ENCODE measurements around the gene AFF1.
"Not testable (repeated sequence)": the region's sequence is repeated elsewhere in the genome, so short reads cannot be mapped to it uniquely, and the experiment has no call there.

AFF1 gene

DNA sequence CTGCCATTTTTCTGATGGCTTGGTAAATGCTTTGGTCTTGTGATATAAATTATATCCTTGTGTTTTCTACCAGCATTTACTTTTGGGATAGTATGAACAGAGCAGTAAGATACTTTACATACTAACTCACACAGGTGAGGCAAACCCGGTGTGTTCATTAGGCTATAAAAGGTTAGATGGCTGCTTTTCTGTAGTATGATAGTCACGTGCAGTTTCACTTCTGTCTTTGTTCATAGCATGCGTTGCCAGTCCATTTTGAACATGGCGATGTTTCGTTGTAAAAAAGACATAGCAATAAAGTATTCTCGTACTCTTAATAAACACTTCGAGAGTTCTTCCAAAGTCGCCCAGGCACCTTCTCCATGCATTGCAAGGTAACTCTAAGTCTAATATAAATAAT lies 197.2 kb downstream of the AFF1 start:
- no peak overlapping the region for H3K4me3 ChIP-seq (ENCODE audit: low read depth, low read length)
- TF ChIP-seq, protein P1, sequence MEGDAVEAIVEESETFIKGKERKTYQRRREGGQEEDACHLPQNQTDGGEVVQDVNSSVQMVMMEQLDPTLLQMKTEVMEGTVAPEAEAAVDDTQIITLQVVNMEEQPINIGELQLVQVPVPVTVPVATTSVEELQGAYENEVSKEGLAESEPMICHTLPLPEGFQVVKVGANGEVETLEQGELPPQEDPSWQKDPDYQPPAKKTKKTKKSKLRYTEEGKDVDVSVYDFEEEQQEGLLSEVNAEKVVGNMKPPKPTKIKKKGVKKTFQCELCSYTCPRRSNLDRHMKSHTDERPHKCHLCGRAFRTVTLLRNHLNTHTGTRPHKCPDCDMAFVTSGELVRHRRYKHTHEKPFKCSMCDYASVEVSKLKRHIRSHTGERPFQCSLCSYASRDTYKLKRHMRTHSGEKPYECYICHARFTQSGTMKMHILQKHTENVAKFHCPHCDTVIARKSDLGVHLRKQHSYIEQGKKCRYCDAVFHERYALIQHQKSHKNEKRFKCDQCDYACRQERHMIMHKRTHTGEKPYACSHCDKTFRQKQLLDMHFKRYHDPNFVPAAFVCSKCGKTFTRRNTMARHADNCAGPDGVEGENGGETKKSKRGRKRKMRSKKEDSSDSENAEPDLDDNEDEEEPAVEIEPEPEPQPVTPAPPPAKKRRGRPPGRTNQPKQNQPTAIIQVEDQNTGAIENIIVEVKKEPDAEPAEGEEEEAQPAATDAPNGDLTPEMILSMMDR (IDR thresholded peaks at IDR 0.05; ENCODE audit: borderline replicate concordance, insufficient read depth, low read depth, low read length), result no peak

DNA sequence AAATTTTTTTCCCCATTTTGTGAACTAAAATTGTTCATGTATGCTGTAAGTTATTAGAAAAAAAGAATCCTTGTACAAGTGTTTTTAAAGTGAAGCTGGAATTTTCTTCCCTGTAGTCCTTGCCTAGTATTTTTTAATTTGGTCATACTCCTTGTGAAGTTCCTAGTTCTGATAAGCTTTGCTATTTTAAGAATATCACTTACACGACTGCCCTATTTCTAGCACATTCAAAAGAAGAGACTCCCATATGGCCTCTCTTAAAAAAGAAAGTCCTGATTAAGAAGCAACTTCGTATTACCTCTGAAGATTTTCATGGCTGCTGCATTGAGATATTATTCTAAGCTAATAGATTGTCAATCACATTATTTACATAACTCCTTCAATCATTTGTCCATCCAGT lies 198.4 kb downstream of the AFF1 start:
- TF ChIP-seq, protein P1 (IDR thresholded peaks at IDR 0.05; ENCODE audit: borderline replicate concordance, insufficient read depth, low read depth, low read length), result no peak

DNA sequence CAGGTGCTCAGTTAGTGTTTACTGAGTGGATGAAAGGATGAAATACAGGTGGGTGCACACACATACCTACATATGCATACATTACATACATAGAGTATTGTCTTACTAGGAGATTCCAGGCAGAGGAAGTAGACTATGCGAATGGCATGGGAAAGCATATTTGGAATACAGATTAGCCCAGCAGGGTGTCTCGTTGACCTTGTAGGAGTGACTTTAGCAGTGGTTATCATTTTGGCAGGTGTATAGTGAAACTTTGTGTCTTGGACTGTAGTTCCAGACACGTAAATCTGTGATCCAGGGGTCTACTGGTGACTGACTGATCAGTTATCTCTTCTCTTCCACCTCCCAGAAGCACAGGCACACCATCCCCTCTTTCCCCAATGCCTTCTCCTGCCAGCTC lies 199.3 kb downstream of the AFF1 start:
- TF ChIP-seq, protein P1 (IDR thresholded peaks at IDR 0.05; ENCODE audit: borderline replicate concordance, insufficient read depth, low read depth, low read length), result no peak
- H3K4me3 ChIP-seq (ENCODE audit: low read depth, low read length), result no peak overlapping the region

More for the DNA sequence above, 198.4 kb downstream of the AFF1 start:
- H3K4me3 ChIP-seq (ENCODE audit: low read depth, low read length), result no peak overlapping the region

DNA sequence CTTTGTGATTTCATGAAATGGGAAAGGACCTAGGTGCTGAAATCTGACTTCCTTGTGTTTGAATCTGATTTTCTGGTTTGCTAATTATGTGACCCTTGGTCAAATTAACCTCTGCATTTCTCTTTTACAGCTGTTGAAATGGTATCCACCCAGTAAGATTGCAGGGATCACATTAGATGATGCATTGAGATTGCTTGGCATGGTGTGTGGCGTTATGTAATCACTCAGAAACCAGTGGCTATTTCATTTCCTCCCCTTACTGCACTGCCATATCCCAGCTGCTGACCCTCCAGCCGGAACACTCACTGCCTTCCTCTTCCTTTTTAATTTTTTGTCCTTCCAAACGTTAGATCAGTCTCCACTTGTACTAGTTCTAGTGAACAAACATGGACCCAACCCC lies 206.6 kb downstream of the AFF1 start:
- TF ChIP-seq, protein P1 (IDR thresholded peaks at IDR 0.05; ENCODE audit: borderline replicate concordance, insufficient read depth, low read depth, low read length), result no peak

DNA sequence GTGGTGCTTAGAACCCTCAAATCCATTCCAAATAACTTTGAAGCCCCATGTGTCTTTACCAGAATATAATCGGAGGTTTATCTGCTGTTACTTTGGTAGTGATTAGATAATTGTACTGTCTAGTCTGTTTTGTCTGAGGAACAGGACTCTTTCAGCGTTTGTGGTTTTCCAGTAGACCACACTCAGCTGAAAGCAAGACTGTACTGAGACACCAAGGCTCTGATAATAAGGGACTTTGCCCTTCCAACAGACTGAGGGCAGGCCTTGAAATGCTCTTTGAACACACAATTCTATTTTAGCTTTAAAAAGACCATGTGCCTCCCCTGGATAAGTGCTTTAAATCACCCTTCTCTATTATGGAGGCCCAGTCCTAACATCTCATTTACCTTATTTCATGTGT lies 209.5 kb downstream of the AFF1 start:
- TF ChIP-seq, protein P1 (IDR thresholded peaks at IDR 0.05; ENCODE audit: borderline replicate concordance, insufficient read depth, low read depth, low read length), result no peak

More for the DNA sequence above, 206.6 kb downstream of the AFF1 start:
- no peak overlapping the region for H3K4me3 ChIP-seq (ENCODE audit: low read depth, low read length)

DNA sequence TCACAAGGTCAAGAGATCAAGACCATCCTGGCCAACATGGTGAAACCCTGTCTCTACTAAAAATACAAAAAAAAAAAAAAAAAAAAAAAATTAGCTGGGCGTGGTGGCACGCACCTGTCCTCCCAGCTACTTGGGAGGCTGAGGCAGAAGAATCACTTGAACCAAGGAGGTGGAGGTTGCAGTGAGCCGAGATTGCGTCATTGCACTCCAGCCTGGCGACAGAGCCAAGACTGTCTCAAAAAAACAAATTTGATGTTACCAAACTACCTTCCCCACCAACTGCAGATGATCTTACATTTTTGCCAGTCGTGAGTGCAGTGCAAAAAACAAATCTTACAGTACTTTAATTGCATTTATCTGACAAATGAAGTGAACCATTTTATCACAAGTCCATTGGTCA lies 211.1 kb downstream of the AFF1 start:
- not testable (repeated sequence) for H3K4me3 ChIP-seq (ENCODE audit: low read depth, low read length)

More for the DNA sequence above, 209.5 kb downstream of the AFF1 start:
- no peak overlapping the region for H3K4me3 ChIP-seq (ENCODE audit: low read depth, low read length)

DNA sequence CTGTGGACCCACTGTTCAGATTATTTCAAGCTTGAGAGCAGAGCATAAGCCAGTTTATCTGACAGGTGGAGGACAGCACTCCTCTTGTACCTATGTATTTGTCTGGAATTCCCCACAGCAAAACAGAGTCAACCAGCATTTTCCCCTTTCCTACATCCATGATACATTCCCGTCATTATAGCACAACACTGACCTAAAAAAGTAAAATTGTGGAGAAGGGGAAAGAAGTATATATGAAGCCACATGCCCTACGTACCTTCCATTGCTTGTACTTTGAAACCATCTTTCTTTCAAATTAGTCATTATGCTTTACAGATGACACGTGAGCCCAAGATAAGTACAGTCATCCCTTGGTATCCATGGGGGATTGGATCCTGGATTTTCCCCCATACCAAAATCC lies 212.3 kb downstream of the AFF1 start:
- TF ChIP-seq, protein P1 (IDR thresholded peaks at IDR 0.05; ENCODE audit: borderline replicate concordance, insufficient read depth, low read depth, low read length), result no peak
- H3K4me3 ChIP-seq (ENCODE audit: low read depth, low read length), result no peak overlapping the region
